DMS114 treated with DMSO at 0.1 percent for 48 hours (cell line): ENCODE measurements around the gene RIPOR1.

Experiments
- DNase-seq: peaks from one replicate; lab custom pipeline; 2025; ENCODE audit not compliant: unreplicated experiment; lab: John Stamatoyannopoulos, UW

The RIPOR1 gene

GRCh38 chr16:67537636-67538591 lies 9.3 kb downstream of the RIPOR1 start:
- DNase-seq: no peak

DNA sequence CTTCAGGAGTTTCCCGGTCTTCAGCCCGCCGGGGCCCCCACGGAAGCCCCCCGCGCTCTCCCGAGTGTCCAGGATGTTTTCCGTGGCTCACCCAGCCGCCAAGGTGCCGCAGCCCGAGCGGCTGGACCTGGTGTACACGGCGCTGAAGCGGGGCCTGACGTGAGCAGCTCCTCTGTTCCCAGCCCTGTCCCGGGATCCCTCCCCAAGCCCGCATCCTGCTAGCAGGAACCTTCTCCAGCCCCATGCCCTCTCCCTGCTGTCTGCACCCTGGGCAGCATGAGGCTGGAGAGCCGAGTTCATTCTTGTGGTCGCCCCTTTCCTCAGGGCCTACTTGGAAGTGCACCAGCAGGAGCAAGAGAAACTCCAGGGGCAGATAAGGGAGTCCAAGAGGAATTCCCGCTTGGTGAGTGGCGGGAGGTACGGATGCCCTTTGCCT lies 10.1 kb downstream of the RIPOR1 start:
- no peak for DNase-seq

GRCh38 chr16:67539271-67539670 lies 10.6 kb downstream of the RIPOR1 start:
- no peak for DNase-seq

GRCh38 chr16:67539691-67540635 lies 11.3 kb downstream of the RIPOR1 start:
- DNase-seq: no peak

GRCh38 chr16:67540756-67541155 lies 12.1 kb downstream of the RIPOR1 start:
- DNase-seq: no peak

DNA sequence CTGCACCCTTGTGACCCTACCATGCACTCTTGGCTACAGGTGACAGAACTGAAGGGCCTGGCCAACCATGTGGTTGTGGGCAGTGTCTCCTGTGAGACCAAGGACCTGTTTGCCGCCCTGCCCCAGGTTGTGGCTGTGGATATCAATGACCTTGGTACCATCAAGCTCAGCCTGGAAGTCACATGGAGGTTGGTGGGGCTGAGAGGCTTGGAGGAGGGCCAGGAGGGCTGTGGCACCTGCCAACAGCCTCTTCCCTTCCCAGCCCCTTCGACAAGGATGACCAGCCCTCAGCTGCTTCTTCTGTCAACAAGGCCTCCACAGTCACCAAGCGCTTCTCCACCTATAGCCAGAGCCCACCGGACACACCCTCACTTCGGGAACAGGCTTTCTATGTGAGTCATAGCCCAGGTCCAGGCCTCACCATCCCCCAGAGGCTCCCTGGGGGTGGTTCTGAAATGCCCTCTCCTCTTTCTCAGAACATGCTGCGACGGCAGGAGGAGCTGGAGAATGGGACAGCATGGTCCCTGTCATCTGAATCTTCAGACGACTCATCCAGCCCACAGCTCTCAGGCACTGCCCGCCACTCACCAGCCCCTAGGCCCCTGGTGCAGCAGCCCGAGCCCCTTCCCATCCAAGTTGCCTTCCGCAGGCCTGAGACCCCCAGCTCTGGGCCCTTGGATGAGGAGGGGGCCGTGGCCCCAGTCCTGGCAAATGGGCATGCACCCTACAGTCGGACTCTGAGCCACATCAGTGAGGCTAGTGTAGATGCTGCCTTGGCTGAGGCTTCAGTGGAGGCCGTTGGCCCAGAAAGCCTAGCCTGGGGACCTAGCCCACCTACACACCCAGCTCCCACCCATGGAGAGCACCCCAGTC lies 13.0 kb downstream of the RIPOR1 start:
- no peak for DNase-seq

DNA sequence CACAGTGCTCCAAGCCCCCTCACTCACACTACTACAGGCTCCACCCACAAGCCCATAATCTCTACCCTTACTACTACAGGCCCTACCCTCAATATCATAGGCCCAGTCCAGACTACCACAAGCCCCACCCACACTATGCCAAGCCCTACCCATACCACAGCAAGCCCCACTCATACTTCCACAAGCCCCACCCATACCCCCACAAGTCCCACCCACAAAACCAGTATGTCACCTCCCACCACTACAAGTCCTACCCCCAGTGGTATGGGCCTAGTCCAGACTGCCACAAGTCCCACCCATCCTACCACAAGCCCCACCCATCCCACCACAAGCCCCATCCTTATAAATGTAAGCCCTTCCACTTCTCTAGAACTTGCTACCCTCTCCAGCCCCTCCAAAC lies 13.8 kb downstream of the RIPOR1 start:
- DNase-seq: no peak

DNA sequence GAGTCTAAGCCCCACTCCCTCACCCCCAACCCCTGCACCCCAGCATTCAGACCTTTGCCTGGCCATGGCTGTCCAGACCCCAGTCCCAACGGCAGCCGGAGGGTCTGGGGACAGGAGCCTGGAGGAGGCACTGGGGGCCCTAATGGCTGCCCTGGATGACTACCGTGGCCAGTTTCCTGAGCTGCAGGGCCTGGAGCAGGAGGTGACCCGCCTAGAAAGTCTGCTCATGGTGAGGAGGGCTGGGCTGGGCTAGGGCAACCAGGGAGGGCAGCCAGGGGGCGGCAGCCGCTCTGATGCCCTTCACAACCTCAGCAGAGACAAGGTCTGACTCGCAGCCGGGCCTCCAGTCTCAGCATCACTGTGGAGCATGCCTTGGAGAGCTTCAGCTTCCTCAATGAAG lies 14.4 kb downstream of the RIPOR1 start:
- DNase-seq: no peak

DNA sequence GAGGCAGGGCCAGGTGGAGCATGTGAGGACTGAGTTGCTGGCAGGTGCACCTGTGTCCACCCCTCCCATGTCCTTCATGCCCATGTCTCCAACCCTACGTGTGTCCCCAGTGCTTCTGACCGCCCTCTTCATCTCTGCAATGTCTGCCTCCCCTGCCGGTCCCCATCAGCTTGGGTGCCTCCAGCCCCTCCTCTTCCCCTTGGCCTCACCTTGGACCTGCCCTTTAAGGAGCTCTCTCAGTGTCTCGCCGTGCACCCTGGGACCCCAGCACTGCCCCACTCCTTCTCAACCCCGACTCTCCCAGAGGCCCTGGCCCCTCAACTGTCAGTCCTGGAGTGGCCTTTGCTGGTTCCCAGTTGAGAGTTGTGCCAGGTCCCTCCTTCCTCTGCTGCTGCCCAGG lies 15.0 kb downstream of the RIPOR1 start:
- DNase-seq: no peak

DNA sequence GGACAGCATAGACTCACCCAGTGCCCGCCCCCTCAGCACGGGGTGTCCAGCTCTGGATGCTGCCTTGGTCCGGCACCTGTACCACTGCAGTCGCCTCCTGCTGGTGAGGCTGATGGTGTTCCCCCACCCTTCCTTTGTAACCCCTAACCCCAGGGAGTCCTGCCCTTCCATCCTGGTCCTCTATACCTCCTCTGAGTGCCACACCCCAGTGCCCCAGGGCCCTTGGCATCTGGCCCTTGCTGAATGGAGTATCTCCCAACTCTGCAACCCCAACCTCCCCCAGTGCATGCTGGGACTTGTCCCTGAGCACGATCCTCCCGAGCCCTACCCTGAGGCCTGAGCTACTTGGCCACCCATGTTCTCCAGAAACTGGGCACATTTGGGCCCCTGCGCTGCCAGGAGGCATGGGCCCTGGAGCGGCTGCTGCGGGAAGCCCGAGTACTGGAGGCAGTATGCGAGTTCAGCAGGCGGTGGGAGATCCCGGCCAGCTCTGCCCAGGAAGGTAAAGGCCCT lies 15.8 kb downstream of the RIPOR1 start:
- no peak for DNase-seq

- DNase-seq: no peak
Observed at GRCh38 chr16:67544844-67545664, 16.4 kb downstream of the RIPOR1 start.

DNA sequence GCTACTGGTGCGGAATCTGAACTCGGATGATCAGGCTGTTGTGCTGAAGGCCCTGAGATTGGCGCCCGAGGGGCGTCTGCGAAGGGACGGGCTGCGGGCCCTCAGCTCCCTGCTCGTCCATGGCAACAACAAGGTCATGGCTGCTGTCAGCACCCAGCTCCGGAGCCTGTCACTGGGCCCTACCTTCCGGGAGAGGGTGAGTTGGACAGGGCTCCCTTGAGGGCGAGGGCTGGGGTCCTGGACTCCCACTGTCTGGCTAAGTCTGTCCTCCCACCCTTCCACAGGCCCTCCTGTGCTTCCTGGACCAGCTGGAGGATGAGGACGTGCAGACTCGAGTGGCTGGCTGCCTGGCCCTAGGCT lies 17.0 kb downstream of the RIPOR1 start:
- DNase-seq: no peak

GRCh38 chr16:67546091-67546501 lies 17.5 kb downstream of the RIPOR1 start:
- no peak for DNase-seq

DNA sequence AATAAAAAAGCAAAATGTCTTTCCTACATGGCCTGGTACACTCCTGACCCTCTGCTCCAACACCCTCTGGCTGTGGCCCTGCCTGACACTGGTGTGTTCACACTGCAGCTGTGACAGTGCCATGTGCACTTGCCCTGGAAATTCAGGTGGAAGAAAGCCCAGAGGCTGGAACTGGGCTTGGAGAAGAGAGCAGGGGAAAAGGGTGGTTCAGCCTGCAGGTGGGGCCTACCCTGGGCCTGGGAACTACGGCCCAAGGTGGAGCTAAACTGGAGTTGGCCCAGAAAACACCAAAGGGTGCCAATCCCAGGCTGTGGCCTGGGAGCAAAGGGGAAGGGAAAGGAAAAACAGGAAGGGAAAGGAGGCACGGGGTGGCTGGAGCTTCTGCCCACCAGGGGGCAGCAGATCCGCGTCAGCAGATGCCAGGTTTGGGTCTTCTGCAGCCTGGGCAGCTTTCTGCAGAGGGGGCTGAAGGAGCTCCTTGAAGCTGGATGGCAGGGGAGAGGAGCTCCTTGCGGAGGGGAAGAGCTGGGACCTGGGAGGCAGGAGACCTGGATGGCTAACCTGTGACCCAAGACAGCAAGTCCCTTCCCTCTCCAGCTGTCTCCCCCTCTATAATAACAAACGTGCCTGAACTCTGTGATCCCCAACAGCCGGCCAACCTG lies 18.3 kb downstream of the RIPOR1 start:
- peak; percentile 64 for DNase-seq

DNA sequence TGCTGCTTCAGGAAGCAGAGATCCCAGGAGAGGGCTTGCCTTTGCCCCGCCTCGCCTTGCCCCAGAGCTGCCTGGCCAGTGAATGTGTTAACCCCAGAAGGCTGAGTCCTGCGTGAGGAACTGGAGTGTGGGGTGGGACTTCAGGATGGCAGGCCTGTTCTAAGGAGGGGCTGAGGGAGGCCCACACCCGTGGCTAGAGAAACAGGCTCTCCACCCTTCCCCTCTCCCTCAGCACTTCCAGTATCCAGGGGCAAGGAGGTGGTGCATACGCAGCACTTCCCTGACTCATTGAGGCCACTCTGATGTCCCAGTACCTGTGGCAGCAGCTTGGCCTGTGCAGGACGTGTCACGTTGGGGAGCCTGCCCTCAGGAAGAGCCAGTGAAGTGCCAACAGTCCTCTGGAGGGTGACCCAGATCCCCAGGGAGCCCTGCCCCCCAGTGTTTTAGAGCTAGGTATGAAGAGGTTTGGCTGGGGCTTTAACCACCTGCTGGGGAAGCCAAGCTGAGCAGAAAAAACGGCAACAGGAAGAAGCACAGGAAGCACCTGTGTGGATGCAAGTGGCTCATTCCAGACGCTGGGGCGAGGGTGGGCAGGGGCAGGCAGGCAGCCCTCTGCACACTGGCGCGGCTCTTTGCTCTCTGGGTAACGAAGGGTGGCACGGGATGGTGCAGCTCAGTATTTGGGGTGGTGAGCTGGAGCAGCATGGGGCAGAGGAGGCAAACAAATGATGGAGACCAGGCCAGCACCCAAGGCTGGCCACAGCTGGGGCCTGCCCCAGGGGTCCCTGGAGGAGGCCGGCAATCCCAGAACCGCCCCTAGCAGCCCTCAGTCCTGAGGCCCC lies 19.0 kb downstream of the RIPOR1 start:
- no peak for DNase-seq

GRCh38 chr16:67548265-67549126 lies 19.9 kb downstream of the RIPOR1 start:
- no peak for DNase-seq

GRCh38 chr16:67549240-67549639 lies 20.6 kb downstream of the RIPOR1 start:
- no peak for DNase-seq
